ENCODE data around the gene UNC13C. TPM values are rescaled to one million over a fixed set of nuclear protein-coding genes. Genes with fewer than 3 reads are reported as not detected.

UNC13C gene
- polyA plus RNA-seq, 1 of the 3 experiments (the other 2 are of a cell fraction) = not detected

DNA sequence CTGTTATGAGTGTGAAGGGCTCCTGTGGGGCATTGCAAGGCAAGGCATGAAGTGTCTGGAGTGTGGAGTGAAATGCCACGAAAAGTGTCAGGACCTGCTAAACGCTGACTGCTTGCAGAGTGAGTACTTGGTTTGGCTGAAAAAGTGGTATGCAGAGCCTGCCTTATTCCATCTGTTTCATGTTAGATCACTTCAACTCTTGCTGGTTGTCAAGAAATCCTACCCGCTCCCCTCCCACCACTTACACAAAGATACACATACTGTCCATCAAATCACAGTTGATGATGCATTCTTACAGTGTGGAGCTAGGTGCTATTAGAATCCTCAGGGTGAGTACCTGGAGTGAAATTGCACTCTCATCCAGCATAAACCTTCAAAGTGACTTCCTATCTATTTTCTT is 272.1 kb downstream of the UNC13C start (continued):
- TF ChIP-seq CHD2 (IDR thresholded peaks at IDR 0.05; ENCODE audit: low read length, partially characterized antibody) (no peak), MXI1 (IDR thresholded peaks at IDR 0.05; ENCODE audit: low read depth, low read length) (no peak), MAX (IDR thresholded peaks at IDR 0.05; ENCODE audit: low read depth) (no peak), NFIC (IDR thresholded peaks at IDR 0.05; ENCODE audit: borderline replicate concordance) (no peak)

GRCh38 chr15:54256190-54256589 is 277.9 kb downstream of the UNC13C start:
- no peaks in the 10 kb centered on the region for H3K79me2 ChIP-seq (ENCODE audit: insufficient read depth)
- POLR2A ChIA-PET = no interaction called here
- H3K4me3 ChIP-seq (ENCODE audit: low read depth in 2 of 2, low read length in 1 of 2) = no peak overlapping the region
- H2AFZ ChIP-seq (ENCODE audit: low read depth) = no peak overlapping the region; the same call in 1 of the 2 replicates
- 9% methylated on average over 6 of the region's 6 CpGs for WGBS (ENCODE audit: low lambda C conversion rate)
- no peaks in the 10 kb centered on the region for H3K9me3 ChIP-seq
- H3K9me2 ChIP-seq = no peaks in the 10 kb centered on the region
- no peak overlapping the region for H3K9ac ChIP-seq
- TF ChIP-seq FOXM1 (IDR thresholded peaks at IDR 0.05; ENCODE audit: low read depth) (no peak), EZH2phosphoT487 (IDR thresholded peaks at IDR 0.05; ENCODE audit: borderline replicate concordance, low read depth) (no peak), CHD2 (IDR thresholded peaks at IDR 0.05; ENCODE audit: low read length, partially characterized antibody) (no peak), SMC3 (IDR thresholded peaks at IDR 0.05; ENCODE audit: low read depth, low read length) (no peak), PBX3 (IDR thresholded peaks at IDR 0.05) (no peak), FOXJ3 (CRISPR knock-in tag; IDR thresholded peaks at IDR 0.05) (no peak), MXI1 (IDR thresholded peaks at IDR 0.05; ENCODE audit: low read depth, low read length) (no peak)
- TF ChIP-seq, protein P1, sequence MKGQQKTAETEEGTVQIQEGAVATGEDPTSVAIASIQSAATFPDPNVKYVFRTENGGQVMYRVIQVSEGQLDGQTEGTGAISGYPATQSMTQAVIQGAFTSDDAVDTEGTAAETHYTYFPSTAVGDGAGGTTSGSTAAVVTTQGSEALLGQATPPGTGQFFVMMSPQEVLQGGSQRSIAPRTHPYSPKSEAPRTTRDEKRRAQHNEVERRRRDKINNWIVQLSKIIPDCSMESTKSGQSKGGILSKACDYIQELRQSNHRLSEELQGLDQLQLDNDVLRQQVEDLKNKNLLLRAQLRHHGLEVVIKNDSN (IDR thresholded peaks at IDR 0.05; ENCODE audit: borderline replicate concordance, low read depth) = no peak
- H3K27me3 ChIP-seq (ENCODE audit: insufficient read depth) = no peaks in the 10 kb centered on the region; the same call in 1 of the 2 replicates
- H3K27ac ChIP-seq (ENCODE audit: low read depth in 2 of 2, low read length in 1 of 2) = no peak overlapping the region
- DNase-seq = no peak
- CTCF ChIA-PET = interaction anchor here (1.0 kb wide), 1 partner anchor 18 kb away, joined by 3 read pairs; no protein-coding TSS in a partner anchor
- H3K4me2 ChIP-seq = no peak overlapping the region
- no peaks in the 10 kb centered on the region for H3K36me3 ChIP-seq (replicated peaks in 1 of 2; ENCODE audit: control insufficient read depth in 1 of 2, insufficient read depth in 2 of 2, low read length in 1 of 2)
- H3K4me1 ChIP-seq (ENCODE audit: control insufficient read depth in 1 of 2, insufficient read depth in 2 of 2, low read depth in 1 of 2, low read length in 1 of 2) = no peaks in the 10 kb centered on the region
- H3F3A ChIP-seq (replicated peaks; ENCODE audit: insufficient read depth) = no peaks in the 10 kb centered on the region
- H4K20me1 ChIP-seq (ENCODE audit: insufficient read depth) = no peaks in the 10 kb centered on the region

GRCh38 chr15:54273928-54274327 is 295.7 kb downstream of the UNC13C start:
- no peaks in the 10 kb centered on the region for H3K79me2 ChIP-seq (ENCODE audit: insufficient read depth)
- TF ChIP-seq TEAD4 (IDR thresholded peaks at IDR 0.05; ENCODE audit: borderline replicate concordance, insufficient read depth) = no peak
- no peak for TF ChIP-seq TCF12 (IDR thresholded peaks at IDR 0.05)
- TF ChIP-seq, protein P2, sequence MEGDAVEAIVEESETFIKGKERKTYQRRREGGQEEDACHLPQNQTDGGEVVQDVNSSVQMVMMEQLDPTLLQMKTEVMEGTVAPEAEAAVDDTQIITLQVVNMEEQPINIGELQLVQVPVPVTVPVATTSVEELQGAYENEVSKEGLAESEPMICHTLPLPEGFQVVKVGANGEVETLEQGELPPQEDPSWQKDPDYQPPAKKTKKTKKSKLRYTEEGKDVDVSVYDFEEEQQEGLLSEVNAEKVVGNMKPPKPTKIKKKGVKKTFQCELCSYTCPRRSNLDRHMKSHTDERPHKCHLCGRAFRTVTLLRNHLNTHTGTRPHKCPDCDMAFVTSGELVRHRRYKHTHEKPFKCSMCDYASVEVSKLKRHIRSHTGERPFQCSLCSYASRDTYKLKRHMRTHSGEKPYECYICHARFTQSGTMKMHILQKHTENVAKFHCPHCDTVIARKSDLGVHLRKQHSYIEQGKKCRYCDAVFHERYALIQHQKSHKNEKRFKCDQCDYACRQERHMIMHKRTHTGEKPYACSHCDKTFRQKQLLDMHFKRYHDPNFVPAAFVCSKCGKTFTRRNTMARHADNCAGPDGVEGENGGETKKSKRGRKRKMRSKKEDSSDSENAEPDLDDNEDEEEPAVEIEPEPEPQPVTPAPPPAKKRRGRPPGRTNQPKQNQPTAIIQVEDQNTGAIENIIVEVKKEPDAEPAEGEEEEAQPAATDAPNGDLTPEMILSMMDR (IDR thresholded peaks at IDR 0.05) = peak; percentile 36
- no peak for TF ChIP-seq ELF1 (IDR thresholded peaks at IDR 0.05)
- H4K20me1 ChIP-seq (ENCODE audit: insufficient read depth) = no peaks in the 10 kb centered on the region
- POLR2A ChIA-PET = no interaction called here
- no peak overlapping the region for H3K4me3 ChIP-seq (ENCODE audit: low read depth in 2 of 2, low read length in 1 of 2)
- DNase-seq = peak; percentile 8
- no peaks in the 10 kb centered on the region for H3K9me3 ChIP-seq
- no peak overlapping the region for H3K4me2 ChIP-seq
- H3K27me3 ChIP-seq (ENCODE audit: insufficient read depth) = no peaks in the 10 kb centered on the region
- H3K27ac ChIP-seq (ENCODE audit: low read depth in 2 of 2, low read length in 1 of 2) = no peak overlapping the region
- CTCF ChIA-PET = interaction anchor here (0.6 to 1.1 kb wide), 4 partner anchors 18 to 191 kb away, joined by 3 to 4 read pairs (median 3); no protein-coding TSS in a partner anchor
- H3K36me3 ChIP-seq (replicated peaks in 1 of 2; ENCODE audit: control insufficient read depth in 1 of 2, insufficient read depth in 2 of 2, low read length in 1 of 2) = no peaks in the 10 kb centered on the region
- H3F3A ChIP-seq (replicated peaks; ENCODE audit: insufficient read depth) = no peaks in the 10 kb centered on the region
- H3K4me1 ChIP-seq (ENCODE audit: control insufficient read depth in 1 of 2, insufficient read depth in 2 of 2, low read depth in 1 of 2, low read length in 1 of 2) = no peaks in the 10 kb centered on the region
- 2% methylated on average over 3 of the region's 3 CpGs for WGBS (ENCODE audit: low lambda C conversion rate)
- H3K9me2 ChIP-seq = no peaks in the 10 kb centered on the region
- no peak overlapping the region for H3K9ac ChIP-seq
- no peak overlapping the region for H2AFZ ChIP-seq (ENCODE audit: low read depth)
